HG03039 (cell line): ENCODE results near the gene RSF1.
A peak's percentile ranks its signal among the peaks of the same experiment; 100 is the strongest.
"Not testable (repeated sequence)": the region's sequence is repeated elsewhere in the genome, so short reads cannot be mapped to it uniquely, and the experiment has no call there.

ENCODE experiments used
- ATAC-seq: cut with Tn5 transposase; IDR thresholded peaks from one replicate; pipeline ENCODE4 v1.9.1; 2021; ENCODE audit warnings: mild to moderate bottlenecking, moderate library complexity; ENCODE audit not compliant: unreplicated experiment

RSF1 gene, protein sequence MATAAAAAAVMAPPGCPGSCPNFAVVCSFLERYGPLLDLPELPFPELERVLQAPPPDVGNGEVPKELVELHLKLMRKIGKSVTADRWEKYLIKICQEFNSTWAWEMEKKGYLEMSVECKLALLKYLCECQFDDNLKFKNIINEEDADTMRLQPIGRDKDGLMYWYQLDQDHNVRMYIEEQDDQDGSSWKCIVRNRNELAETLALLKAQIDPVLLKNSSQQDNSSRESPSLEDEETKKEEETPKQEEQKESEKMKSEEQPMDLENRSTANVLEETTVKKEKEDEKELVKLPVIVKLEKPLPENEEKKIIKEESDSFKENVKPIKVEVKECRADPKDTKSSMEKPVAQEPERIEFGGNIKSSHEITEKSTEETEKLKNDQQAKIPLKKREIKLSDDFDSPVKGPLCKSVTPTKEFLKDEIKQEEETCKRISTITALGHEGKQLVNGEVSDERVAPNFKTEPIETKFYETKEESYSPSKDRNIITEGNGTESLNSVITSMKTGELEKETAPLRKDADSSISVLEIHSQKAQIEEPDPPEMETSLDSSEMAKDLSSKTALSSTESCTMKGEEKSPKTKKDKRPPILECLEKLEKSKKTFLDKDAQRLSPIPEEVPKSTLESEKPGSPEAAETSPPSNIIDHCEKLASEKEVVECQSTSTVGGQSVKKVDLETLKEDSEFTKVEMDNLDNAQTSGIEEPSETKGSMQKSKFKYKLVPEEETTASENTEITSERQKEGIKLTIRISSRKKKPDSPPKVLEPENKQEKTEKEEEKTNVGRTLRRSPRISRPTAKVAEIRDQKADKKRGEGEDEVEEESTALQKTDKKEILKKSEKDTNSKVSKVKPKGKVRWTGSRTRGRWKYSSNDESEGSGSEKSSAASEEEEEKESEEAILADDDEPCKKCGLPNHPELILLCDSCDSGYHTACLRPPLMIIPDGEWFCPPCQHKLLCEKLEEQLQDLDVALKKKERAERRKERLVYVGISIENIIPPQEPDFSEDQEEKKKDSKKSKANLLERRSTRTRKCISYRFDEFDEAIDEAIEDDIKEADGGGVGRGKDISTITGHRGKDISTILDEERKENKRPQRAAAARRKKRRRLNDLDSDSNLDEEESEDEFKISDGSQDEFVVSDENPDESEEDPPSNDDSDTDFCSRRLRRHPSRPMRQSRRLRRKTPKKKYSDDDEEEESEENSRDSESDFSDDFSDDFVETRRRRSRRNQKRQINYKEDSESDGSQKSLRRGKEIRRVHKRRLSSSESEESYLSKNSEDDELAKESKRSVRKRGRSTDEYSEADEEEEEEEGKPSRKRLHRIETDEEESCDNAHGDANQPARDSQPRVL (N-terminal part only)

DNA sequence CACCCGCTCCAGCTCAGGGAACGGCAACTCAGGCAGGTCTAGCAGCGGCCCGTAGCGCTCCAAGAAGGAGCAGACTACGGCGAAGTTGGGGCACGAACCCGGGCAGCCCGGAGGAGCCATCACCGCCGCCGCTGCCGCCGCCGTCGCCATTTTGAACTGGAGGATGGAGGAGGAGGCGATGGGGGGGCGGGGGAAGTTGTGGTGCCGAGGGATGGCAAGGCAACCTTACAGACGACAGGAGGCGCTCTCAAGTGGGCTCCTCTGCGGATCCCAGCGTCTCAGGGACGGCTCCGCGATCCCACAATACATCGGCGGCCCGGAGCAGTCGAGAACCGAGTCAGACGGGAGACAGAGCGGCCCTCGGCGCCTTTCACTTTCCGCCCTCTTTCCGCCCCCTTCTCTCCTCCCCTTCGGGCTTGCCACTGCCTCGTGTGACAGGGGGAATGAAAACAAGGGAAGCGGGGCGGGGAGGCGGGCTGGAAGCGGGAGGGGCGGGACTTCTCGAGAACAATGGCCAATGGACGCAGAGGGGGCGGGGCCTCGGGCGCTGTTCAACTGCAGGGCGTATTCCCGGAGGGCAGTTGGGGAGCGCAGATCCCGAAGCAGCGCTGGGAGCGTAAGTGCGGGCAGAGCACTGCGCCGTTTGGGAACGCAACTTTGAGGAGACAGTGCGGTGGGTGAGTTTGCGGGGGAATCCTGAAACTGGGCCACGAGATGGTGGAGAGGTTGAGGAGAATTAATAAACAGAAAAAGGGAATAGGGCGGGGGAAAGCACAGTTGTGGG lies at the start of gene RSF1, which contains the start of gene AAMDC:
Gene RSF1 (minus strand): TSS at position 158 of the 784 bp plus-strand sequence. CDS start 8 bp downstream, at position 150.
Gene AAMDC (plus strand): TSS at position 580 of the 784 bp plus-strand sequence. CDS start 21,353 bp downstream, outside the sequence.
- peak; percentile 78 for ATAC-seq

DNA sequence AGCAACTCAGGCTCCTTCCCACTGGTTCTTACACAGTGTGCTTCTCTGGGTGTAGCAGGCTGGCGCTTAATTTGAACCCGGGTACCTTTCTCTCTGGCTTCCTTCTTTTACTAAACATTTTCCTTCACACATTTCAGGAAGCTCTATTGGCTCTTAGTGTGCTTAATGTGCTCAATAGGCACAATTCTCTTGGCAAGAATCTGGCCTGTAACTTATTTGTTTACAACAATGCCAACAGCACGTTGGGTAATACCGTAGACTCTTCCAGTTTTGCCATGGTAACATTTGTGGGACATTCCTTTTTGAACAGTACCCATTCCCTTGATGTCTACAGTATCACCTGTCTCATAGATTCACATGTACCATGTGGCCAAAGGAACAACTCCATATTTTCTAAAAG lies 48.2 kb upstream of the RSF1 start:
- ATAC-seq: no peak

DNA sequence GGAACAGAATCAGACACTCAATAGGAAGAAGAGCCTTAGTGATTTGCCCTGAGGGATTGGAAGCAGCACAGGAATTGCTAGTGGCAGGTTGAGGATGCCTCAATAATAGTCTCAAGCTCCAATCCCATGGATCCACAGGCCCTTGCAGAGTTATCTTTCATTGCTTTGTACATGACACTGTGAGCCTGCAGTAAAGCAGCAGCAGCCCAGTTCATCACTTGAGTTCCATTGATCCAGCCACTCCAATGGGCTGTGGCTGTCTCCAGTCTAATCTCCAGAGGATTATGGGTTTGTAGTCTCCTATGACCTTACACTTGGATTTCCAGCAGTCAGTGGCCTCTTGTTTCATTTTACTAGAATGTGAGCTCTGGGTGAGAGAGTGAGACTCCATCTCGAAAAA lies 45.8 kb upstream of the RSF1 start:
- ATAC-seq: no peak

DNA sequence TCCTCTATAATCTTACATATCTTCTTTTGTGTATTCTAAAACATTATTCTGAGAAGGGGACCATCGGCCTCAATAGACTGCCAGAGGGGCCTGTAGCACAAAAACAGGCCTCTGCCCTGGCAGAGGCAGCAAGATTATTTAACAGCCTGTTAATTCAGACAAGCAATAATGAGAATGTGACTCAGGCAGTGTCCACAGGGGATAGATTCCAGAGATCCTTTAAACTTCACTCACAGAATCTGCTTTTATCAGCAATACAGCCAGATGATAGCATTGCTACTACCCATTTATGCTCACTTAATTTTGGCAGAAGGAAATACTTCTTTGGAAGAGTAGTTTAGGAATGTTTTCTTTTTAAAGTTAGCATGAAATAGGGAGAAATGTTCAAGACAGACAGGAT lies 45.3 kb upstream of the RSF1 start:
- ATAC-seq: no peak

DNA sequence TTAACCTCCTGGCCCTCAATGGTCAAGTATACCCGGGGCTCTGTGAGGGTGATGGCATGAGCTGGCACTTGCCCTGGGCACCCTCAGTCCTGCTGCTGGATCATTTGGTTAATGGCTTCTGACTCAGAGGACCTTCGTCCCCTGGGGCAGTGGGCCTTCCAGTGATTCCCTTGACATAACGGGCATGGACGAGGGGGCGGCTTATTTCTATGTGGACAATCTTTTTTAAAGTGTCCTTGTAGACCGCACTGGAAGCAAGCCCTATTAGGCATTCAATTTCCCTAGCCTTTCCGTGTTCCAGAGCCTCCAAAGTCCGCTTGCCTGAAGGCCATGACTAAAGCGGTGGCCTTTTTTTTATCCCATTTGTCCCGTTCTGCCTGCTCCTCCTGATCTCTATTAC lies 40.9 kb upstream of the RSF1 start:
- not testable (repeated sequence) for ATAC-seq

DNA sequence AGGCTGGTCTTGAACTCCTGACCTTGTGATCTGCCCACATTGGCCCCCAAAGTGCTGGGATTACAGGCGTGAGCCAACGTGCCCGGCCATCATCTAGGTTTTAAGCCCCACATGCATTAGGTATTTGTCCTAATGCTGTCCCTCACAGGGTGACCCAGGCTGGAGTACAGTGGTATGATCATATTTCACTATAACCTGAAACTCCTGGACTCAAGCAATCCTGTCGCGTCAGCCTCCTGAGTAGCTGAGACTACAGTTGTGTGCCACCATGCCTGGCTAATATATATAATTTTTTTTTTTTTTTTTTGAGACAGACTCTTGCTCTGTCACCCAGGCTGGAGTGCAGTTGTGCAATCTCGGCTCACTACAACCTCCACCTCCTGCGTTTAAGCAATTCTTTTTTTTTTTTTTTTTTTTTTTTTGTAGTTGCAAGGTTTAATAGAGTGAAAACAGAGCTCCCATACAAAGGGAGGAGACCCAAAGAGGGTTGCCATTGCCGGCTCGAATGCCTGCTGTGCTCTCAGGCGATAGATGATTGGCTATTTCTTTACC lies 37.5 kb upstream of the RSF1 start:
- ATAC-seq: not testable (repeated sequence)

DNA sequence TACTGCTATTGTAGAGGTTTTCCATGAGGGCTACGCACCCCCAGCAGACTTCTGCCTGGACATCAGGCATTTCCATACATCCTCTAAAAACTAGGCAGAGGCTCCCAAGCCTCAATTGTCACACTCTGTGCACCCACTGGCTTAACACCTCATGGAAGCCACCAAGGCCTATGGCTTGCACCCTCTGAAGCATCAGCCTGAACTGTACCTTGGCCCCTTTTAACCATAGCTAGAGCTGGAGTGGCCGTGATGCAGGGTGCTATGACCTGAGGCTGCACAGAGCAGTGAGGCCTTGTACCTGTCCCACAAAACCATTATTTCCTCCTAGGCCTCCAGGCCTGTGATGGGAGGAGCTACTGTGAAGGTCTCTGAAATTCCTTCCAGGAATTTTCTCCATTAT lies 34.3 kb upstream of the RSF1 start:
- no peak for ATAC-seq

DNA sequence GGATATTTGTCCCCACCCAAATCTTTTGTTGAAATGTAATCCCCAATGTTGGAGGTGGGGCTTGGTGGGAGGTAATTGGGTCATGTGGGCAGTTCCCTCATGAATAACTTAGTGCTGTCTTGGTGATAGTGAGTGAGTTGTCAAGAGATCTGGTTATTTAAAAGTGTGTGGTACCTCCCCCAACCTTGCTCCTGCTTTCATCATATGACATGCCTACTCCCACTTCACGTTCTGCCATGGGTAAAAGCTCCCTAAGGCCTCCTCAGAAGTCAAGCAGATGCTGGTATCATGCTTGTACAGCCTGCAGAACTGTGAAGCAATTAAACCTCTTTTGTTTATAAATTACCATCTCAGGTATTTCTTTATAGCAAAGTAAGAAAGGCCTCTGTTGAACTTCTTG lies 31.0 kb upstream of the RSF1 start:
- ATAC-seq: no peak

DNA sequence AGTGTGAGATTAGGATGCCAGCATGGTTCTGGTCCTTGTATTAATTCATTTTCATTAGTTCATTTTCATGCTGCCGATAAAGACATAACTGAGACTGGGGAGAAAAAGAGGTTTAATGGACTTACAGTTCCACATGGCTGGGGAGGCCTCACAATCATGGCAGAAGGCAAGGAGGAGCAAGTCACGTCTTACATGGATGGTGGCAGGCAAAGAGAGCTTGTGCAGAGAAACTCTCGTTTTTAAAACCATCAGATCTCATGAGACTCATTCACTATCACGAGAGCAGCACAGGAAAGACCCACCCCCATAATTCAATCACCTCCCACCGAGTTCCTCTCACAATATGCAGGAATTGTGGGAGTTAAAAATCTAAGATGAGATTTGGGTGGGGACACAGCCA lies 23.2 kb upstream of the RSF1 start:
- not testable (repeated sequence) for ATAC-seq

DNA sequence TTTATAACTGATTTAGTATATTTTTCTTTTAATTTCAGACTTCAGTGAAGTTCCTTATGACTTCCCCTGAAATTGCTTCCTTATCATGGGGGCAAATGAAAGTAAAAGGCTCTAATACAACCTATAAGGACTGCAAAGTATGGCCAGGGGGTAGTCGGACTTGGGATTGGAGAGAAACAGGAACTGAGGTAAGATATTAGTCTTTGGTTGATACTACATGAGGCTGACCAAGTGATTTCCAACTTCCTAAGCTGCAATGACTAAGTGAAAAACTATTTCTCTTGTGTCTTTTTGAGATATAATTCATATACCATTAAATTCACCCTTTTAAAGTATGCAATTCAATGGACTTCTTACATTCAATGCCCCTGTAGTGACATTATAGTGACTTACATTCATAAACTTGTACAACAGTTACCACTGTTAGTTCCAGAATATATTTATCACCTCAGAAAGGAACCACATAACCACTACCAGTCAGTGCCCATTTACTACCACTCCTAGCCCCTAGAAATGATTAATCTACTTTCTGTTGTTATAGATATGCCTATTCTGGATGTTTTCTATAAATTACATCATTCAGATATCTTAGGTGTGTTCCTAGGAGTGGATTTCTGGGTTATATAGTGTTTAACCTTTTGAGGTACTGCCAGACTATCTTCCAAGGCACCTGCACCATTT lies 22.1 kb upstream of the RSF1 start:
- no peak for ATAC-seq

DNA sequence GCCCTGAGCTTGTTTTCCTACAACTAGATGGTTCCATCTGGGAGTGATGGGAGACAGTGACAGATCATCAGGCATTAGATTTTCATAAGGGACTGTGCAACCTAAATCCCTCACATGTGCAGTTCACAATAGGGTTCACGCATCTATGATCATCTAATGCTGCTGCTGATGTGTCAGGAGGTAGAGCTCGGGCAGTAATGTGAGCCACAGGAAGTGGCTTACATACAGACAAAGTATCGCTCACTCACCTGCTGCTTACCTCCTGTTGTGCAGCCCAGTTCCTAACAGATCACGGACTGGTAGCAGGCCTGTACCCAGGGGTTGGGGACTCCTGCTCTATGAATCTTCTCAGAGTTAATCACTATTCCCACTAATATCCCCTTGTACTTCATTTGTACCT lies 12.8 kb upstream of the RSF1 start:
- ATAC-seq: no peak

DNA sequence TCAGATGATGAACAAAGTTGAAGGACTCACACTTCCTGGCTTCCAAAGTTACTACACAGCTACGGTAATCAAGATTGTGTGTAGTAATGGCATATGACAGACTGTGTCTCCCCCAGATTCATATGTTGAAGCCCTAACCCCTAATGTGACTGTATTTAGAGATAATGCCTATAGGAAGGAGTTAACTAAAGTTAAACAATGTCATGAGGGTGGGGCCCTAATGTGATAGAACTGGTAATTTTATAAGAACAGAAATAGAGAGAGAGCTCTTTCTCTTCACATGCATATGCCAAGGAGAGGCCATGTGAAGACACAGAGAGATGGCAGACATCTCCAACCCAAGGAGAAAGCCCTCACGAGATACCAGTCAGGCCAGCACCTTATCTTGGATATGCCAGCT lies 8.4 kb upstream of the RSF1 start:
- ATAC-seq: no peak

DNA sequence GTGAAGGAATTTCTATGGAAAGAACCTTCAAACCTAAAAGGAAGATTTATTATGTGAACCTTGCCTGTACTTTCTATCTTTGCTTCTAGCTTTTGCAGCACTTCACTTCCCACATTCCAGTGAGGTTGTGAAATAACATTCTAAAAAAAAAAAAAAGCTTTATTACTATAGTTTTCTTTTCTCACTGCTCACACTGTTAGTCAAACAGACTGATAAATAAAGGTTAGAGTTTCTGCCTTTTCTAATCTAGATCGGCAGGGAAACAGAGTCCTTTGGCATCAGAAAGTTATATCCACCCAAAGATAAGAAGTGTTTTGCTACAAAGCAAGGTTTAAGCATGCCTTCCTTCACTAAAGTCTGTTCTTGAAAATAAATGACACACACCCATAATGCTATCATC lies 3.3 kb upstream of the RSF1 start:
- ATAC-seq: no peak

DNA sequence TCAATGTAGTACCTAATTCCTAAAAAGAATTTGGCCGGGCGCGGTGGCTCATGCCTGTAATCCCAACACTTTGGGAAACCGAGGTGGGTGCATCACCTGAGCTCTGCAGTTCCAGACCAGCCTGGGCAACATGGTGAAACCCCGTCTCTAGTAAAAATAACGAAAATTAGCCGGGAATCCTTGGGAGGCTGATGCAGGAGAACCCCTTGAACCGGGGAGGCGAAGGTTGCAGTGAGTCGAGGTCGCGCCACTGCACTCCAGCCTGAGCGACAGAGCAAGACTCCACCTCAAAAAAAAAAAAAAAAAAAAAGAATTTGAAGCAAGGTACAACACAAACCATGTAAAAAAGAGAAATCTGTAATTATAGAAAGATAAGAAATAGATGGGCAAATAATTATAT lies 1.6 kb upstream of the RSF1 start:
- ATAC-seq: not testable (repeated sequence)

DNA sequence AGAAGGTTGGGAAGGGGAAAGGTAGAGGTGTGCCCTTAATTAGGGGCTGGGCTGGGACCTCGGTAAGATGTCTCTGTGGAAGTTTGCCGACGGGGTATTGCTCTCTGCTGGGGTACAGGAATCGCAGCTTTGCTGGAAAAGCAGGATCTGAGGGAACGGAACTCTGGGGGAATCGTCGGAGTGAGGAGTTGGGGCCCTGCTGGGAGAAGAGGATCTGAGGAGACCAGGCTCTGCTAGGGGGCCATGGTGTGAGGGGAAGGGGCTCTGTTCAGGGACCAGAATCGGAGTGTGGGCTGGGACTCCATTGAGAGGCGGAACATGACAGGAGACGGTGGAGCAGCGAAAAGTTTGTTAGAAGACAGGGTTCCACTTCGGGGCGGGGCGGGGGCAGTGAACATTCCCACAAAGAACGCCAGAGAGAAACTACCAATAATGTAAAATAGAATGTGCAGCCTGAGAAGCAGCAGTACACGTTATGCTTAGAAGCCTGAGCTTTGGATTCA lies 878 bp upstream of the RSF1 start:
- ATAC-seq: no peak

DNA sequence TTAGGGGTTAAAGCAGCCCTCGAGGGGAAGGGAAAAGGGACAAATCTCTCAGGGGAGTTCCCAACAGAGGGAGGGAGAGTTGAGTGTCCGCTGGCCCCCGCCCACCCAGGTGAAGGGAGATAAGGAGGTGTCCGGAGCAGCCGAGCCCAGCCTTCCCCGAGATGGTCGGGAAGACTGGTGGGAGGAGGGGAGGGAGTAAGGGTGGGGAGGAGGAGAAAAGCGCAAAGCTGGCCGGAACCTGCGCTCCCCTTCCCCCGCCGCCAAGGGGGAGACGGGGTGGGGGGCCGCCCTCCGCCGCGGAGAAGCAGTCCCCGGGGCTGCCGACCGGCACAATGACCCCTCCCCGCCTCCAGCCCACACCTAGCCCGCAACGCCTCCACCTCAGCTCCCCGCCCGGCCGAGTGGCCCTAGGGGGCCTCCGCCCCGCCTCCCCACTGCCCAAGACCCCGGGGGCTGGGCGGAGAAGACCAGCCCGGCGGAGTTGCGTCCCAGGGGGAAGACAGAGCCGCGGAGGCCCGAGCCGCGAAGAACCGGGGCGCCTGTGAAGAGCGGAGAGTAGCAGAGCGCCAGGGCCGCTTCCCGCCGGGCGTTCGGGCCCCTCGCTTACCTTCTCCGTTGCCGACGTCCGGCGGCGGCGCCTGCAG lies 479 bp downstream of the RSF1 start:
- ATAC-seq: peak; percentile 15

DNA sequence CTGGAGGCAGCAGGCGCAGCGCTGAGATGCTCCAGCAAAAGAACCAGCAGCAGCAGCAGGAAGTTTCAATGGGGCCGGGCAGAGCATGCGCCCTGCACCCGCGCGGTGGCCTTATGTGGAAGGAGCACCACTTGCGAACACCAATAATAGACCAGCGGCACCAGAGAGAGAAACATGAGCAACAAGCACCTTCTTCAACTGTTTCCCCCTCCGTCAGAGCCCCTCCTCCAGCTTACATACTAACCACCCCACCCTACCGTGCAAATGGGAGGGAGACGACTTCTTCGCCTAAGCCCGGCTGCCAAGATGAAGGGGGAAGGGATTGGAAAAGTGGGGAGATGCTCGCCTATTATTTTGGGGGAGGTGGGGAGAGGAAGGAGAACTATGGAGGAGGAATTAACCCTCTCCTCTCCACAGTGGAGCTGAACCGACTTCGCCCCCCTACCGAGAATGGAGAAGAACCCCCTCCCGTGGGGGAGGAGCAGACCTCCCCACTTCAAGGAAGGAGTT lies 1.1 kb downstream of the RSF1 start:
- ATAC-seq: peak; percentile 39

DNA sequence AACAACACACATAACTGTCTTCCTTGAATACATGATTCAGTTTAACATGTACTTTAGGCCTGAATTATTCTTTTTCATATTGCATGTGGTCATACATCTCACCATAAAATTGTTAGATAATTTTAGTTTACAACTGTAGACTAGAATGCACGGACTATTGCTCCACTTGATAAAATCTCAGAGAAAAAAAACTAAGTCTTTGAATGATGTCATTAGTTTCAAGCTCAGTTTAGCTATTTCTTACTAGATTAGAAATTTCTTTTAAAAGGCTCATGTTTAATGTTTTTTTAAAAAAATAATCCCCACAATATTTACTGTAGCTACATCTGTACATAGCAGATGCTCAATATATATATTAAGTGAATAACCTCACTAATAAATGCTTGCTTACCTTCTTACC lies 5.1 kb downstream of the RSF1 start:
- no peak for ATAC-seq
